ENCODE results near the gene ITPKB.

ITPKB gene

DNA sequence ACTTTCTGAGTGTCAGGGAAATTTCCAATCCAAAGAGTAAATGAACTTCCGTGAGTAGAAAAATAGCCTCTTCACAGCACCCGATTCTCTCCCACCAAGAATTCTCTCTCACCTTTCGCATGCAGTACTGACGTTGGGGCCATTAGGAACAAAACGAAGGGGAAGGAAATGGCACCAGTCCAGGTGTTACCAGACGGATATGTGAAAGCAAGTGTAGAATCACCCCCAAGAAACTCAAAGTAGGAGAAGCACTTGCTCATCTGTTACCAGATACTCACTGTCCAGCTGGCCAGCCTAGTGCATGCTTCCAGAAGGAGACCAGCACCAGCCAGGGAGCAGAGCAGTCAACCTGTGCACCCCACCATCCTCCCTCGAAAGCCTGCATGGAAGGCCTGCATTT, 55.1 kb downstream of the ITPKB start:
- no peak for FAIRE-seq
- TF ChIP-seq POLR2AphosphoS5 (IDR thresholded peaks at IDR 0.05; ENCODE audit: low read depth, low read length) (no peak), POU2F2 (IDR thresholded peaks at IDR 0.05; ENCODE audit: low read depth, low read length) (no peak), PAX5 (IDR thresholded peaks at IDR 0.05; ENCODE audit: insufficient read depth, low read length, severe bottlenecking) (no peak), SPI1 (IDR thresholded peaks at IDR 0.05; ENCODE audit: low read depth, low read length) (no peak), TAF1 (IDR thresholded peaks at IDR 0.05; ENCODE audit: low read depth, low read length) (no peak), POLR2A (IDR thresholded peaks at IDR 0.05; ENCODE audit: low read depth, low read length) (no peak)

DNA sequence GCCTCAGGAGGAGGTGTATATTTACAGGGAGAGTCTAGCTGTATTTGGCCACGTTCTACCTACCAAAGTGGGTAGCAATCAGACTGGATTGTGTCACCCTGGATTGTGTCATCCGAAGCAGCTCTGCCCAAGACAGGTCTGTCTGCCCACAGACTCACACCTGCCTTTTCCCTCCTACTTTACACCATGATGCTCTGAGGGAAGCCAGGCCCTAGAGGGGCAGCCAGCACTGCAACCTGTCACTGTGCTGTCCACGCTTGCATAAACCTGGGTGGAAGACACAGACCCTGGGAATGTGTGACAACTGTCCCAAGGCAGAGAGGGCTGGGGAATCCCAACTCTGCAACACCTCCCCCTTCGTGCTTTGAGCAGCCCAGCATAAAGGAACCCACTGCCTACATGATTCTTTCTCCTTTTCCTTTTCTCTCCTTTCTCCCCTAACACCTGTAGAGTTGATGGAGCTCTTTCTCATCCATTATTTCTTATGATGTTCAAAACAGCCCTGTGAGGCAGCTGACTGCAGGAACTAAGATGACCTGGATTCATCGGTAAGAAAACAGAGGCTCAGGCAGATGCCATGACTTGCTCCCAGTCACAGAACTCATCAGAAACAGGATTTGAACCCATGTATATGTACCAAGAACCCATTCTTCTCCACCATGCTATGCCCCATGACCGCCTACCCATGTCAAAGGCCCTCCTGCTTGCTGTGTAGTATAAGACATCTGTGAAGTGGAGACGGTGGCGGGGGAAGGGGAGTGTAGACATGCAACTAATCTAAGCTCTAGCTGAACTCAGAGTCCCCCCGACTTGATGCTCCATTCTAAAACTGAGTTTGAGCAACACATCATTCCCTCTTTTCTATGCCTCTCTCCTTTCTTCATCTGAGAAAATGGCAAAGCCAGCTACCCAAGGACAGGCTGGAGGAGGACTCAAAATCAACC, 55.9 kb downstream of the ITPKB start:
- FAIRE-seq (no peak), DNase-seq (ENCODE audit: insufficient read length, low spot score) (no peak)
- no peak for TF ChIP-seq POLR2A (IDR thresholded peaks at IDR 0.05; ENCODE audit: low read depth, low read length)
- TF ChIP-seq PAX5 (IDR thresholded peaks at IDR 0.05; ENCODE audit: insufficient read depth, low read length, severe bottlenecking): no peak
- TF ChIP-seq POLR2AphosphoS5 (IDR thresholded peaks at IDR 0.05; ENCODE audit: low read depth, low read length): no peak
- no peak for TF ChIP-seq TAF1 (IDR thresholded peaks at IDR 0.05; ENCODE audit: low read depth, low read length)
- no peak for TF ChIP-seq POU2F2 (IDR thresholded peaks at IDR 0.05; ENCODE audit: low read depth, low read length)
- TF ChIP-seq SPI1 (IDR thresholded peaks at IDR 0.05; ENCODE audit: low read depth, low read length): no peak

More for the DNA sequence above, 55.1 kb downstream of the ITPKB start:
- no peak for DNase-seq (ENCODE audit: insufficient read length, low spot score)

DNA sequence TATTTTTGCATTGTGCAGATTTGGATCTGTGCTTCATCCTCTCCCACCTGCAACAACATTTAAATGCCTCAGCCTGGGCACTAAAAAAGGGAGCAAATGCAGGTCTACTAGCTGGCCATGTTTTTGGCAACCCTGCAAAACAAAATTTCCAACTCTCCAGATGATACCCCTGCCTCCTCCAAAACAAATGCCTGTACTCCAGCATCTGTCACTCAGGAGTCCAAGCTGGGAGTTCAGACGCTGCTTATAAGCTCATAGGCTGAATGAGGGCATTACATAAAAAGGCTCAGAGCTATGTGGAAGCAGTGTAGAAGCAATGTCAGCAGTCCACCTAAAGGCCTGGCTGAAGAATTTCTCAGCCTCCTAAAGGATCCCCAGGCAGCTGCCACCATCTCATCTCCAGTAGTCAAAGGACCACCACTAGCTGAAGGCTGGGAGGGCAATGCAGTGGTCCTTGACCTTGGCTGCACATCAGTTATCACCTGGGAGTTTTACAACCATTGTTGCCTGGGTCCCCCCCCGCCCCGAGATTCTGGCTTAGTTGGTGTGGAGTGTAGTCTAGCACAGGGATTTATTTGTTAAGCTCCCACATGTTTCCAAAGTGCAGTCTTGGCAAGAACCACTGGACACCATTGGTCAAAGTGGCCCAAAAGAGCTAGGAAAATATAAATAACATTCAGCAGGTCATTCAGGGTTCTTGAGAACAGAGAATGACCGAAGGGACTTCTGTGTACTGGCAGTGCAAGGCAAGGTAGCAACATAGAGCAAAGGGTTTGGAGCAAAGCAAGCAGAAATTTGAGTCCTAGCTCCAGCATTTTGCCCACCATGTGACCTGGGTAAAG, 57.2 kb downstream of the ITPKB start:
- FAIRE-seq (no peak), DNase-seq (ENCODE audit: insufficient read length, low spot score) (no peak)
- TF ChIP-seq POLR2AphosphoS5 (IDR thresholded peaks at IDR 0.05; ENCODE audit: low read depth, low read length) (no peak), POLR2A (IDR thresholded peaks at IDR 0.05; ENCODE audit: low read depth, low read length) (no peak), SPI1 (IDR thresholded peaks at IDR 0.05; ENCODE audit: low read depth, low read length) (no peak), TAF1 (IDR thresholded peaks at IDR 0.05; ENCODE audit: low read depth, low read length) (no peak), POU2F2 (IDR thresholded peaks at IDR 0.05; ENCODE audit: low read depth, low read length) (no peak), PAX5 (IDR thresholded peaks at IDR 0.05; ENCODE audit: insufficient read depth, low read length, severe bottlenecking) (no peak)

DNA sequence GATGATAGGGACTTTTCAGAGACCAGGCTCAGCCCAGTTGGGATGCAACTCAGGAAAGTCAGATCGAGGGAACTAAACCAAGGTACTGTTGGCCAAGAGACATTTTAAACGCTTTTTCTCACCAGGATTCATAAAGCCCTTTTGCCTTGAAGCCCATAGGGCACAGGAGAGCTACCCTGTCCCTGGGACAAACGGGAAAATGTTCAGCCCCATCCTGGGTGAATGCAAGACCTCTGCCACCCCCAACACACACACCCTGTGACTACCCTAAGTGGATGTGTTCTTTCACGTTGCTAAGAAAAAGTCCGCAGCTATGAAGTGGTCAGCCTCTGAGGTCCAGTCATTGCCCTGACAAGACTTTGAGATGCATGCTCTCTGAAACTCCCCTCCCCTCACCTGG, 58.4 kb downstream of the ITPKB start:
- DNase-seq (ENCODE audit: insufficient read length, low spot score) (no peak), FAIRE-seq (no peak)
- TF ChIP-seq PAX5 (IDR thresholded peaks at IDR 0.05; ENCODE audit: insufficient read depth, low read length, severe bottlenecking): no peak
- no peak for TF ChIP-seq POLR2AphosphoS5 (IDR thresholded peaks at IDR 0.05; ENCODE audit: low read depth, low read length)
- TF ChIP-seq POLR2A (IDR thresholded peaks at IDR 0.05; ENCODE audit: low read depth, low read length): no peak
- no peak for TF ChIP-seq TAF1 (IDR thresholded peaks at IDR 0.05; ENCODE audit: low read depth, low read length)
- no peak for TF ChIP-seq POU2F2 (IDR thresholded peaks at IDR 0.05; ENCODE audit: low read depth, low read length)
- no peak for TF ChIP-seq SPI1 (IDR thresholded peaks at IDR 0.05; ENCODE audit: low read depth, low read length)

DNA sequence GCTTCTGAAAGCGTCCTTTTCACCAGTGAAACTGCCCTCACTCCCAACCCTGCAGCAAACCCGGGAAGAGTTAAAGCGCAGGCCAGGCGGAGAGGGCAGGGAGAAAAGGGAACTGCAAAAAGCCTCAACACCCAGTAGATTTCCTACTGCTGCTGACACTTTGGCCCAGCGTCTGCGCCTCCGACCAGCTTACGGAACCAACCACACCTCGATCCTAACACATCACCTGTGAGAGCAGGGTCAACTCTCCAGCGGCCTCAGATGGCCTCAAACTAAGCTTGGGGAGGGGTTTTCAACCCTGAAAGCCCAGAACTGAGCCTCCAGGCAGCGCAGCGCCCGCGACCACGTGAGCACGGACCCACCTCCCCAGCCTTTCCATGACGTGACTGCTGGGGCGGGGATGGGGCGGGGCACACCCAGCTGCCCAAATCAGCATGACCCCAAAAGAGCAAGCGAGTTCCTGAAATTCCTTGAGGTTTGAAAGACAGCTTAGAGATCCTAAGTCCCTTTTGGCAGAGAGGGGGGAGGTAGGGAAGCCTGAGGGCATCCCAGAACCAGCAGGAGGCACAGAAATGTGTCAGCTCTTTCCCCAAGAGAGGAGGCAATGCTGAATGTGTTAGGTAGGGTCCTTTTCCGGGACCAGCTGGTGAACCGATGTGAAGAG, 59.1 kb downstream of the ITPKB start:
- FAIRE-seq: peak; percentile 83
- peak; percentile 45 for DNase-seq (ENCODE audit: insufficient read length, low spot score)
- TF ChIP-seq SPI1 (IDR thresholded peaks at IDR 0.05; ENCODE audit: low read depth, low read length) (peak; percentile 90), TAF1 (IDR thresholded peaks at IDR 0.05; ENCODE audit: low read depth, low read length) (no peak), POLR2A (IDR thresholded peaks at IDR 0.05; ENCODE audit: low read depth, low read length) (peak; percentile 35; the same call in 1 of the 2 replicates)

DNA sequence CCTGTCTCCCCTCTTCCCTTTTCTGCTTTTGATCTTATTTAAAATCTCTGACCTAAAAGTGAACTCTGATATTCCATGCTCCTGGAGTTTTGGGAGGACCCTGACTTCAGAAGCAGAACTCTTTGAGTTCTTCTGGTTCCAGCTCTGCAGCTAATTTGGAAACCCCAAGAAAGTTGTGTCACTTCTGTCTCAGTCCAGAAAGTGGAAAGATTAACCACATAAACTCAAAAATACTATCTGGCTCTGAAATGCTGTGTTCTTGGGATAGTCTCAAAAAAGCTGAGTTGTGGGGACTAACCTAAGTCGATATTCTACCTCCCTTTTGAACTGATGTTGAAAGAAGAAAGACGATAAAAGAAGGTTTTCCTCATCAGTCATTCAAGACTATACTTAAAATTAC, 59.8 kb downstream of the ITPKB start:
- TF ChIP-seq TAF1 (IDR thresholded peaks at IDR 0.05; ENCODE audit: low read depth, low read length): no peak
- no peak for TF ChIP-seq SPI1 (IDR thresholded peaks at IDR 0.05; ENCODE audit: low read depth, low read length)
- TF ChIP-seq POU2F2 (IDR thresholded peaks at IDR 0.05; ENCODE audit: low read depth, low read length): no peak
- TF ChIP-seq POLR2A (IDR thresholded peaks at IDR 0.05; ENCODE audit: low read depth, low read length): no peak
- TF ChIP-seq POLR2AphosphoS5 (IDR thresholded peaks at IDR 0.05; ENCODE audit: low read depth, low read length): no peak
- TF ChIP-seq PAX5 (IDR thresholded peaks at IDR 0.05; ENCODE audit: insufficient read depth, low read length, severe bottlenecking): no peak
- FAIRE-seq (peak; percentile 35), DNase-seq (ENCODE audit: insufficient read length, low spot score) (no peak)

DNA sequence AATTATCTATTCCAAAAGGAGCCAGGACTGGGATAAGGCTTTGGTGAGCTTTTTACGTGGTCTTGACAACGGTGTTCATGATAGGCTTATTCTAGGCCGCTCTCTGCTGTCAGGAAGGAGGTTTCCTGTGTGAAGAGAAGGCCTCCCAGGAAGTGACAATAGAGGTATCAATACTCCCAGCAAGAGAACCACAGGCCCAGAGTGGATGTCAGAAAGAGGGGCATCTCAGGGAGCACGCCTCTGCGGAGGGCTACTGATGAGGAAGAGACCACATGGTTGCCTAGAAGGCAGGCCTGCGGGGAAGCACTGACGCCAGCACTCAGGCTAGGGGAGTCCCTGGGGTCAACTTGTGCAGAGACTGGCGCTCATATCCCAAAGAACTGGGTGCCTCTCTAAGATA, 60.4 kb downstream of the ITPKB start:
- TF ChIP-seq POU2F2 (IDR thresholded peaks at IDR 0.05; ENCODE audit: low read depth, low read length) (no peak), PAX5 (IDR thresholded peaks at IDR 0.05; ENCODE audit: insufficient read depth, low read length, severe bottlenecking) (no peak), POLR2AphosphoS5 (IDR thresholded peaks at IDR 0.05; ENCODE audit: low read depth, low read length) (no peak), TAF1 (IDR thresholded peaks at IDR 0.05; ENCODE audit: low read depth, low read length) (no peak), SPI1 (IDR thresholded peaks at IDR 0.05; ENCODE audit: low read depth, low read length) (no peak), POLR2A (IDR thresholded peaks at IDR 0.05; ENCODE audit: low read depth, low read length) (no peak)
- FAIRE-seq (no peak), DNase-seq (ENCODE audit: insufficient read length, low spot score) (no peak)

DNA sequence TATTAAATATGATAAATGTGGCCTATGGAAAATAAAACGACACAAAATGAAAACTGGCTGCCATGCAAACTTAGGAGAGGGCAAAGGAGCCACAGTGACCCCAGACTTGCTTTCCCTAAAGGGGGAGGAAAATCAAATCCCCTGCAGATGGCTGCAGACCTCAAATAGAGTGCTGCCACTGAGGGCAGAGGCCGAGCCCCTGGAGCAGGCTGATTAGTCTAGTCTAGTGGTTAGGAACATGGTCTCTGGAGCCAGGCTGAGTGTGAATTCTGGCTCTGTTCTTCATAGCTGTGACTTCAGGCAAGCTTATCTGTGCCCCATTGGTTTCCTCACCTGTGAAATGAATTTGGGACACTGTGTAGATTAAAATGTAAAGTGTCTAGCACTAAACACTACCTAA, 60.8 kb downstream of the ITPKB start:
- no peak for FAIRE-seq

More for the DNA sequence above, 60.8 kb downstream of the ITPKB start:
- TF ChIP-seq POLR2A (IDR thresholded peaks at IDR 0.05; ENCODE audit: low read depth, low read length): no peak
- no peak for DNase-seq (ENCODE audit: insufficient read length, low spot score)

Measured in GM12891 (cell line).